H9 (cell line): ENCODE measurements around the gene UNC5C. TPM values are rescaled to one million over a fixed set of nuclear protein-coding genes. Genes with fewer than 3 reads are reported as not detected.

Experiments used
- DNase-seq: peaks from one replicate; pipeline ENCODE4 v3.0.0-alpha.2; 2017
- H2AFZ ChIP-seq: one replicate; pipeline ENCODE4 v1.6.1; 2013; ENCODE audit warnings: mild to moderate bottlenecking, low read length, control low read depth, moderate library complexity
- H2AK5ac ChIP-seq: 2 replicates; pipeline ENCODE4 v1.6.1; 2013; ENCODE audit warnings: low read length, control low read depth, mixed read lengths; ENCODE audit not compliant: insufficient read length
- H2BK120ac ChIP-seq: one replicate; pipeline ENCODE4 v1.6.1; 2013; ENCODE audit warnings: low read depth, mild to moderate bottlenecking, low read length, control low read depth, inconsistent platforms; ENCODE audit not compliant: poor library complexity, severe bottlenecking
- H2BK12ac ChIP-seq: 2 replicates; pipeline ENCODE4 v1.6.1; 2013; ENCODE audit warnings: low read length, control low read depth, mixed read lengths, low read depth; ENCODE audit not compliant: insufficient read length
- H2BK15ac ChIP-seq: 2 replicates; pipeline ENCODE4 v1.6.1; 2013; ENCODE audit warnings: low read depth, low read length, control low read depth
- H2BK20ac ChIP-seq: one replicate; pipeline ENCODE4 v1.6.1; 2013; ENCODE audit warnings: low read depth, mild to moderate bottlenecking, low read length, control low read depth, inconsistent platforms; ENCODE audit not compliant: poor library complexity, severe bottlenecking
- H2BK5ac ChIP-seq: 2 replicates; pipeline ENCODE4 v1.6.1; 2013; ENCODE audit warnings: low read length, control low read depth, mixed read lengths; ENCODE audit not compliant: insufficient read length
- H3K14ac ChIP-seq: 2 replicates; pipeline ENCODE4 v1.6.1; 2013; ENCODE audit warnings: low read length, control low read depth; ENCODE audit not compliant: insufficient read depth
- H3K18ac ChIP-seq: 2 replicates; pipeline ENCODE4 v1.6.1; 2013; ENCODE audit warnings: low read depth, mild to moderate bottlenecking, mixed read lengths, low read length, control low read depth; ENCODE audit not compliant: insufficient read length
- H3K23ac ChIP-seq: 2 replicates; pipeline ENCODE4 v1.6.1; 2013; ENCODE audit warnings: low read length, control low read depth, mixed read lengths, low read depth; ENCODE audit not compliant: insufficient read length
- H3K23me2 ChIP-seq: 2 replicates; pipeline ENCODE4 v1.6.1; 2013; ENCODE audit warnings: low read depth, mild to moderate bottlenecking, mixed read lengths, low read length, control low read depth; ENCODE audit not compliant: insufficient read length, poor library complexity, severe bottlenecking
- H3K27ac ChIP-seq: 2 replicates; pipeline ENCODE4 v1.5.1; 2013; ENCODE audit warnings: low read length, control low read depth, mixed read lengths, low read depth; ENCODE audit not compliant: insufficient read length
- H3K27me3 ChIP-seq: 2 replicates; pipeline ENCODE4 v1.6.1; 2013; ENCODE audit warnings: low read length, control low read depth, inconsistent platforms; ENCODE audit not compliant: insufficient read depth
- H3K4ac ChIP-seq: 2 replicates; pipeline ENCODE4 v1.6.1; 2013; ENCODE audit warnings: low read depth, mild to moderate bottlenecking, control low read depth, inconsistent platforms, low read length, moderate library complexity
- H3K4me1 ChIP-seq: 2 replicates; pipeline ENCODE4 v1.6.1; 2013; ENCODE audit warnings: low read length, control low read depth, inconsistent platforms; ENCODE audit not compliant: insufficient read depth
- H3K4me2 ChIP-seq: 2 replicates; pipeline ENCODE4 v1.6.1; 2013; ENCODE audit warnings: low read length, control low read depth, mixed read lengths; ENCODE audit not compliant: insufficient read length, insufficient read depth
- H3K56ac ChIP-seq: 2 replicates; pipeline ENCODE4 v1.6.1; 2013; ENCODE audit warnings: low read depth, mild to moderate bottlenecking, mixed read lengths, low read length, control low read depth; ENCODE audit not compliant: insufficient read length
- H3K79me1 ChIP-seq: 2 replicates; pipeline ENCODE4 v1.6.1; 2013; ENCODE audit warnings: low read depth, mild to moderate bottlenecking, moderate library complexity, low read length, control low read depth, inconsistent platforms; ENCODE audit not compliant: insufficient read depth, poor library complexity, severe bottlenecking
- H3K79me2 ChIP-seq: 2 replicates; pipeline ENCODE4 v1.6.1; 2013; ENCODE audit warnings: low read length, control low read depth, inconsistent platforms; ENCODE audit not compliant: insufficient read depth
- H3K9ac ChIP-seq: 2 replicates; pipeline ENCODE4 v1.6.1; 2013; ENCODE audit warnings: low read length, control low read depth, mixed read lengths; ENCODE audit not compliant: insufficient read length; ENCODE audit errors: extremely low read depth
- H3K9me3 ChIP-seq: one replicate; pipeline ENCODE4 v1.6.1; 2013; ENCODE audit warnings: low read depth, low read length, inconsistent platforms; ENCODE audit not compliant: control insufficient read depth
- H3T11ph ChIP-seq: one replicate; pipeline ENCODE4 v1.6.1; 2013; ENCODE audit warnings: mild to moderate bottlenecking, low read length, control low read depth, inconsistent platforms
- H4K20me1 ChIP-seq: one replicate; pipeline ENCODE4 v1.6.1; 2013; ENCODE audit not compliant: control insufficient read depth, insufficient read length, insufficient read depth
- H4K5ac ChIP-seq: 2 replicates; pipeline ENCODE4 v1.6.1; 2013; ENCODE audit warnings: low read depth, mild to moderate bottlenecking, mixed read lengths, low read length, control low read depth; ENCODE audit not compliant: insufficient read length
- H4K8ac ChIP-seq: replicated peaks from 2 replicates; pipeline ENCODE4 v1.6.1; 2013; ENCODE audit warnings: low read length, control low read depth, mixed read lengths, low read depth; ENCODE audit not compliant: insufficient read length
- H4K91ac ChIP-seq: 2 replicates; pipeline ENCODE4 v1.6.1; 2013; ENCODE audit warnings: low read depth, mild to moderate bottlenecking, moderate library complexity, mixed read lengths, low read length, control low read depth; ENCODE audit not compliant: insufficient read length
- H3K27ac Mint-ChIP-seq, 3 experiments: 2 replicates in 2 of 3; 3 replicates in 1 of 3; pipeline ENCODE4 v1.8.0; 2020 to 2021; ENCODE audit warnings: mixed read lengths in 3 of 3, mild to moderate bottlenecking in 1 of 3, moderate library complexity in 1 of 3
- H3K27me3 Mint-ChIP-seq: 2 replicates; pipeline ENCODE4 v1.8.0; 2021; ENCODE audit warnings: low read depth, mild to moderate bottlenecking, moderate library complexity, mixed read lengths
- H3K36me3 Mint-ChIP-seq, 3 experiments: 2 replicates in 2 of 3; 3 replicates in 1 of 3; pipeline ENCODE4 v1.8.0; 2020 to 2021; ENCODE audit warnings: low read depth in 3 of 3, mixed read lengths in 3 of 3; ENCODE audit not compliant: insufficient read depth in 1 of 3
- H3K4me1 Mint-ChIP-seq, 2 experiments: 2 replicates each; pipeline ENCODE4 v1.8.0; 2020; ENCODE audit warnings: mixed read lengths in 2 of 2
- H3K4me3 Mint-ChIP-seq, 2 experiments: 2 replicates in 1 of 2; 3 replicates in 1 of 2; pipeline ENCODE4 v1.8.0; 2020 to 2021; ENCODE audit warnings: mild to moderate bottlenecking in 2 of 2, mixed read lengths in 2 of 2, moderate library complexity in 1 of 2
- H3K9me3 Mint-ChIP-seq, 2 experiments: 2 replicates in 1 of 2; 3 replicates in 1 of 2; pipeline ENCODE4 v1.8.0; 2020; ENCODE audit warnings: mild to moderate bottlenecking in 2 of 2, mixed read lengths in 2 of 2, moderate library complexity in 1 of 2
- CTCF ChIP-seq: fragments of 200-600 bp; sonication (generic); conservative IDR thresholded peaks from 3 replicates; pipeline ENCODE4 v1.8.0; 2021; ENCODE audit warnings: antibody characterized with exemption, mild to moderate bottlenecking
- WGBS: extraction: QIAGEN DNeasy Blood & Tissue Kit; methylation state at CpG from one replicate; pipeline ENCODE4 v1.1.7; 2013; ENCODE audit warnings: missing lambda C conversion rate, low lambda C conversion rate, mixed read lengths; ENCODE audit not compliant: insufficient read length; ENCODE audit errors: extremely low coverage; 5-methylcytosine and 5-hydroxymethylcytosine counted together
- total RNA-seq: library from RNA; stranded (reverse); gene quantifications from 2 replicates; pipeline ENCODE4 v1.2.1, GENCODE V29; 2021

The UNC5C gene
- total RNA-seq, 1 experiment from 2014 or later: not detected

GRCh38 chr4:95255396-95256107 is 293.2 kb downstream of the UNC5C start:
- Mint-ChIP-seq H3K36me3 (no peaks in the 10 kb centered on the region), H3K4me1 (no peaks in the 10 kb centered on the region), H3K4me3 (no peak overlapping the region), H3K9me3 (no peaks in the 10 kb centered on the region), H3K27ac (no peak overlapping the region), H3K27me3 (no peaks in the 10 kb centered on the region)
- DNase-seq: no peak
- no peak for TF ChIP-seq CTCF
- H3K4me2 ChIP-seq: no peak overlapping the region
- H3K23me2 ChIP-seq: no peaks in the 10 kb centered on the region
- H3K56ac ChIP-seq: no peak overlapping the region
- no peak overlapping the region for H4K5ac ChIP-seq
- H4K20me1 ChIP-seq: no peaks in the 10 kb centered on the region
- no peak overlapping the region for H2AK5ac ChIP-seq
- H3K79me1 ChIP-seq: no peaks in the 10 kb centered on the region
- H3K27ac ChIP-seq: no peak overlapping the region
- H3K9me3 ChIP-seq: no peaks in the 10 kb centered on the region
- H3K23ac ChIP-seq: no peak overlapping the region
- H4K91ac ChIP-seq: no peak overlapping the region
- H4K8ac ChIP-seq: peak overlapping the region; percentile 28
- no peak overlapping the region for H2AFZ ChIP-seq
- no peak overlapping the region for H3T11ph ChIP-seq
- no peaks in the 10 kb centered on the region for H3K27me3 ChIP-seq
- H3K4ac ChIP-seq: no peak overlapping the region
- H2BK20ac ChIP-seq: no peak overlapping the region
- H3K4me1 ChIP-seq: no peaks in the 10 kb centered on the region; the same call in 1 of the 2 replicates
- no peak overlapping the region for H2BK15ac ChIP-seq
- WGBS: no CpG with 5 or more reads among the region's 8 CpGs
- H3K18ac ChIP-seq: no peak overlapping the region
- no peak overlapping the region for H2BK5ac ChIP-seq
- H3K79me2 ChIP-seq: no peaks in the 10 kb centered on the region
- no peak overlapping the region for H2BK12ac ChIP-seq
- no peak overlapping the region for H3K9ac ChIP-seq
- H2BK120ac ChIP-seq: no peak overlapping the region
- H3K14ac ChIP-seq: no peak overlapping the region
